ENCODE measurements around the gene WDR75. TPM values are rescaled to one million over a fixed set of nuclear protein-coding genes. Genes with fewer than 3 reads are reported as not detected.

Gene WDR75
- polyA plus RNA-seq, 1 donor (not counting 4 experiments of a cell fraction or from before 2014, with no cell fraction given): 60.4 TPM

DNA sequence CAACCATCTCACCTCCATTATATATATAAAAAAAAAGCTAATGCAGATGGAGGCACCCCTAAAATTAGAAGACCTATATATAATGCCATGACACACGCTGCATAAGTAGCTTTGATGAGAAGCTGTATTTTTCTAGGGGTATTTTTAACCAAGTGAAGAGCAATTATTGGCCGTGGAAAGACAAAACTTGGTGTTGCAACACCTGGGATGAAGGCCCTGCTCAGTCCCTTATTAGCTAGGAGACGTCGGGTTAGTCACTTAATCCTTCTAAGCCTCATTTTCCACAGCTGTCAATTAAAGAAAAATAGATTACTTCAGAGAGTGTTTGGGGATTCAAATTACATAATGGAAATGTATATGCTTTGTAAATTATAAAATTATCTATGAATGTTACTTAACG lies 63.0 kb downstream of the WDR75 start:
- DNase-seq (ENCODE audit: low read depth, low spot score) (no peak), FAIRE-seq (no peak)
- H3K4me2 ChIP-seq (ENCODE audit: control insufficient read depth, extremely low read depth, insufficient read depth, low read depth, low read length): no peak overlapping the region
- dilution Hi-C loops (cut with MboI; ENCODE audit: extremely low pct_ligation_motif_present, low sequenced_read_pairs): no loop called here
- no peaks in the 10 kb centered on the region for H3K9me3 ChIP-seq (ENCODE audit: control insufficient read depth, low read depth, low read length)
- no peak overlapping the region for H3K27ac ChIP-seq (ENCODE audit: control insufficient read depth, insufficient read depth, low read length)
- H3K9ac ChIP-seq (ENCODE audit: control insufficient read depth, extremely low read depth, insufficient read depth, low read length): no peak overlapping the region
- no peak overlapping the region for H2AFZ ChIP-seq (ENCODE audit: control insufficient read depth, low read length)
- no peaks in the 10 kb centered on the region for H3K9me1 ChIP-seq (ENCODE audit: control insufficient read depth, extremely low read depth, insufficient read depth, low read length)
- no peaks in the 10 kb centered on the region for H3K79me2 ChIP-seq (ENCODE audit: control insufficient read depth, insufficient read depth, low read length)
- H3K4me1 ChIP-seq (ENCODE audit: control insufficient read depth, extremely low read depth, insufficient read depth, low read length): peaks cover 4% of the 10 kb centered on the region
- H3K4me3 ChIP-seq (ENCODE audit: control insufficient read depth in 2 of 3, extremely low read depth in 1 of 3, insufficient read depth in 2 of 3, low read depth in 1 of 3, low read length in 3 of 3): no peak overlapping the region
- TF ChIP-seq, protein P1, sequence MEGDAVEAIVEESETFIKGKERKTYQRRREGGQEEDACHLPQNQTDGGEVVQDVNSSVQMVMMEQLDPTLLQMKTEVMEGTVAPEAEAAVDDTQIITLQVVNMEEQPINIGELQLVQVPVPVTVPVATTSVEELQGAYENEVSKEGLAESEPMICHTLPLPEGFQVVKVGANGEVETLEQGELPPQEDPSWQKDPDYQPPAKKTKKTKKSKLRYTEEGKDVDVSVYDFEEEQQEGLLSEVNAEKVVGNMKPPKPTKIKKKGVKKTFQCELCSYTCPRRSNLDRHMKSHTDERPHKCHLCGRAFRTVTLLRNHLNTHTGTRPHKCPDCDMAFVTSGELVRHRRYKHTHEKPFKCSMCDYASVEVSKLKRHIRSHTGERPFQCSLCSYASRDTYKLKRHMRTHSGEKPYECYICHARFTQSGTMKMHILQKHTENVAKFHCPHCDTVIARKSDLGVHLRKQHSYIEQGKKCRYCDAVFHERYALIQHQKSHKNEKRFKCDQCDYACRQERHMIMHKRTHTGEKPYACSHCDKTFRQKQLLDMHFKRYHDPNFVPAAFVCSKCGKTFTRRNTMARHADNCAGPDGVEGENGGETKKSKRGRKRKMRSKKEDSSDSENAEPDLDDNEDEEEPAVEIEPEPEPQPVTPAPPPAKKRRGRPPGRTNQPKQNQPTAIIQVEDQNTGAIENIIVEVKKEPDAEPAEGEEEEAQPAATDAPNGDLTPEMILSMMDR (optimal IDR thresholded peaks at IDR 0.05 in 1 of 3, IDR thresholded peaks at IDR 0.05 in 1 of 3, conservative IDR thresholded peaks at IDR 0.05 in 1 of 3; ENCODE audit: extremely low read depth in 1 of 3, insufficient read depth in 2 of 3, low read length in 3 of 3): no peak
- TF ChIP-seq EZH2 (IDR thresholded peaks at IDR 0.05; ENCODE audit: low read length): no peak
- H4K20me1 ChIP-seq (ENCODE audit: control insufficient read depth, extremely low read depth, insufficient read depth, low read length): no peaks in the 10 kb centered on the region
- no peaks in the 10 kb centered on the region for H3K27me3 ChIP-seq (ENCODE audit: control insufficient read depth, extremely low read depth, insufficient read depth, low read length)
- H3K36me3 ChIP-seq (ENCODE audit: control insufficient read depth in 2 of 2, extremely low read depth in 1 of 2, insufficient read depth in 2 of 2, low read length in 2 of 2): no peaks in the 10 kb centered on the region

DNA sequence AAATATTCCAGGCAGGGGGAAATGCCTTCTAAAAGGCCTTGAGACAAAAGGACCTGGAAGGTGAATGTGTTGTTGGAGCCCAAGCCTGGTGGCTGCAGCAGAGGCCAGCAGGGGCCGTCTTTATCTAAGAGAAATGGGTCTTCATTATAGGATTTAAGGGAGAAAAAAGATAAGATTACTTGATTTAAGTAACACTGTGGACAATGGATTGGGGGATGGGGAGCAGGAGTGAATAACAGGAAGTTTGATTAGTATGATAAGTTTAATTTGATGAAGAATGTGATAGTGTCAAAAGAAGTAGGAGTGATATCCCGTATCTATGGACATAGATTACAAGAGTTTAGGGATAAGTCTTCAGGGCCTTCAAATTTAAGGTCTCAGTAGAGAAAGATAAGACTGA lies 64.2 kb downstream of the WDR75 start:
- Histone ChIP-seq H3K9me3 (ENCODE audit: control insufficient read depth, low read depth, low read length) (no peaks in the 10 kb centered on the region), H3K4me1 (ENCODE audit: control insufficient read depth, extremely low read depth, insufficient read depth, low read length) (peaks cover 4% of the 10 kb centered on the region), H3K9ac (ENCODE audit: control insufficient read depth, extremely low read depth, insufficient read depth, low read length) (no peak overlapping the region), H3K27ac (ENCODE audit: control insufficient read depth, insufficient read depth, low read length) (no peak overlapping the region), H3K4me2 (ENCODE audit: control insufficient read depth, extremely low read depth, insufficient read depth, low read depth, low read length) (no peak overlapping the region), H3K36me3 (ENCODE audit: control insufficient read depth in 2 of 2, extremely low read depth in 1 of 2, insufficient read depth in 2 of 2, low read length in 2 of 2) (no peaks in the 10 kb centered on the region), H3K27me3 (ENCODE audit: control insufficient read depth, extremely low read depth, insufficient read depth, low read length) (no peaks in the 10 kb centered on the region), H3K9me1 (ENCODE audit: control insufficient read depth, extremely low read depth, insufficient read depth, low read length) (no peaks in the 10 kb centered on the region), H2AFZ (ENCODE audit: control insufficient read depth, low read length) (no peak overlapping the region), H3K79me2 (ENCODE audit: control insufficient read depth, insufficient read depth, low read length) (no peaks in the 10 kb centered on the region), H4K20me1 (ENCODE audit: control insufficient read depth, extremely low read depth, insufficient read depth, low read length) (no peaks in the 10 kb centered on the region), H3K4me3 (ENCODE audit: control insufficient read depth in 2 of 3, extremely low read depth in 1 of 3, insufficient read depth in 2 of 3, low read depth in 1 of 3, low read length in 3 of 3) (no peak overlapping the region)
- dilution Hi-C loops (cut with MboI; ENCODE audit: extremely low pct_ligation_motif_present, low sequenced_read_pairs): no loop called here
- TF ChIP-seq, protein P1 (optimal IDR thresholded peaks at IDR 0.05 in 1 of 3, IDR thresholded peaks at IDR 0.05 in 1 of 3, conservative IDR thresholded peaks at IDR 0.05 in 1 of 3; ENCODE audit: extremely low read depth in 1 of 3, insufficient read depth in 2 of 3, low read length in 3 of 3): no peak
- no peak for TF ChIP-seq EZH2 (IDR thresholded peaks at IDR 0.05; ENCODE audit: low read length)
- FAIRE-seq (no peak), DNase-seq (ENCODE audit: low read depth, low spot score) (no peak)
